RWPE1 (cell line): ENCODE data around the gene FGF21.

Experiments used
- CTCF ChIA-PET: fragments of 350-600 bp; sonication (Branson Sonifier 250); formaldehyde crosslinking; extraction: SDS; loops from one replicate; lab custom pipeline; 2021; lab: Yijun Ruan, JAX
- POLR2A ChIA-PET: fragments of 400-600 bp; formaldehyde crosslinking; extraction: SDS; loops from one replicate; lab custom pipeline; 2020; ENCODE audit warnings: antibody characterized with exemption; ENCODE audit not compliant: low non-redundant PET; lab: Yijun Ruan, JAX
- DNase-seq: peaks from one replicate; pipeline ENCODE4 v3.0.0; 2012; ENCODE audit warnings: low spot score
- H3K27ac ChIP-seq: fragments of 450-650 bp; 2 replicates; pipeline ENCODE4 v1.5.1; 2017
- TF ChIP-seq, protein P1 (sequence below): fragments of 450-650 bp; conservative IDR thresholded peaks from 2 replicates; pipeline ENCODE4 v1.5.1; 2017; ENCODE audit warnings: low read depth, mild to moderate bottlenecking

FGF21 gene

GRCh38 chr19:48720251-48720612 lies 35.1 kb upstream of the FGF21 start:
- ChIA-PET POLR2A (interaction anchor here (0.7 kb wide), 1 partner anchor 74 kb away, joined by 3 read pairs; the partner anchor contains the start of gene CA11), CTCF (interaction anchor here (1.4 kb wide), 1 partner anchor 19 kb away, joined by 7 read pairs; no protein-coding TSS in a partner anchor)
- DNase-seq = no peak
- TF ChIP-seq, protein P1, sequence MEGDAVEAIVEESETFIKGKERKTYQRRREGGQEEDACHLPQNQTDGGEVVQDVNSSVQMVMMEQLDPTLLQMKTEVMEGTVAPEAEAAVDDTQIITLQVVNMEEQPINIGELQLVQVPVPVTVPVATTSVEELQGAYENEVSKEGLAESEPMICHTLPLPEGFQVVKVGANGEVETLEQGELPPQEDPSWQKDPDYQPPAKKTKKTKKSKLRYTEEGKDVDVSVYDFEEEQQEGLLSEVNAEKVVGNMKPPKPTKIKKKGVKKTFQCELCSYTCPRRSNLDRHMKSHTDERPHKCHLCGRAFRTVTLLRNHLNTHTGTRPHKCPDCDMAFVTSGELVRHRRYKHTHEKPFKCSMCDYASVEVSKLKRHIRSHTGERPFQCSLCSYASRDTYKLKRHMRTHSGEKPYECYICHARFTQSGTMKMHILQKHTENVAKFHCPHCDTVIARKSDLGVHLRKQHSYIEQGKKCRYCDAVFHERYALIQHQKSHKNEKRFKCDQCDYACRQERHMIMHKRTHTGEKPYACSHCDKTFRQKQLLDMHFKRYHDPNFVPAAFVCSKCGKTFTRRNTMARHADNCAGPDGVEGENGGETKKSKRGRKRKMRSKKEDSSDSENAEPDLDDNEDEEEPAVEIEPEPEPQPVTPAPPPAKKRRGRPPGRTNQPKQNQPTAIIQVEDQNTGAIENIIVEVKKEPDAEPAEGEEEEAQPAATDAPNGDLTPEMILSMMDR = no peak
- peak overlapping the region; percentile 91 for H3K27ac ChIP-seq

- TF ChIP-seq, protein P1 = no peak
- CTCF ChIA-PET = interaction anchor here (0.6 to 1.4 kb wide), 2 partner anchors 18 to 115 kb away, joined by 4 to 7 read pairs; partner anchors contain the start of gene HSD17B14
- DNase-seq = peak; percentile 95
- H3K27ac ChIP-seq = peak overlapping the region; percentile 91
- POLR2A ChIA-PET = interaction anchor here (0.7 kb wide), 1 partner anchor 75 kb away, joined by 3 read pairs; the partner anchor contains the start of gene CA11
Observed at GRCh38 chr19:48720613-48721296, 34.6 kb upstream of the FGF21 start.

- CTCF ChIA-PET = no interaction called here
- DNase-seq = no peak
- H3K27ac ChIP-seq = no peak overlapping the region
- POLR2A ChIA-PET = no interaction called here
- TF ChIP-seq, protein P1 = no peak
Observed at GRCh38 chr19:48722196-48722708, 33.1 kb upstream of the FGF21 start.

DNA sequence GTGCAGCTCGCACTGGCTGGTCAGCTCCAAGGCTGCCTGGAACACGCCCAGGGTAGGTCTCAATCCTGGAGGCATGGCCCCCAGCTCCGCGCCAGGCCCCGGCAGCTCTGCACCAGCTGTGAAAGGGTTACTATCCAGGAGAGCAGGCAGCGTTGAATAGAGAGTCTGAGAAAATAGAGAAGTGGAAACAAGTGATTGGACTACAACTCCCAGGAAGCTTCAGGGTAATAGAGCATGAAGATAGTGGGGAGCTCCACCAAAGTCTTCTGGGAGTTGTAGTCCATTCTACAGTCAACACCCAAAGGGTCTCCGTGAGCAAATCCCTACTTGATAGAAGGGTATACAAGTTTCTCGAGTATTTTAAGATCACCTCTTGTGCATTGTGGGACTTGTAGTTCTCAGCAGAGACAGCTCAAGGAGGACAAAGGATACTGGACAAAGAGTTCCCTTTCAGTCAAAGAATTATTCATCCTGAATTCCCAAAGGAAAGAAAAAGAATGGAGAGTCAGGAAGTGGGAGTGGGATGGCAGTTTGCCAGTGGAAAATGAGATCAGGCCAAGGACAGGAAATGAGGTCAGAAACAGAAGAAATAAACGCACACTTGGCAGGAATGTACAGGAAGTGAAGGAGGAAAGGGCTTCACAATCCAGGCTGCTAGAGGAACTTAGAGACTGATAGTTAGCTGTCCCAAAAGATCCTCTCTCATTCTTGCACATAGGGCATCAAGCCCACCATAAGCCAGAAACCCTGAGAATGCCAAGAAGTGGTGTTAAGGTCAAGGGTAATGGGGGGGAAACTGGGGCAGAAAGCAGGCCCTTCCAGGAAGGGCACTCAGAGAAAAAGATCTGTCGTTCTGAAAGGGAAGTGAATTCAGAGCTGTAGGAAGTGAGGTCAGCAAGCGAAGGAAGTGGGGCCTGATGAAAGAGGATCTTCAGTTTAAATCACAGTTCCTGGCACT lies 30.2 kb upstream of the FGF21 start:
- DNase-seq = peak; percentile 57
- peak overlapping the region; percentile 67 for H3K27ac ChIP-seq
- TF ChIP-seq, protein P1 = no peak
- CTCF ChIA-PET = interaction anchor here (0.5 to 0.6 kb wide), 3 partner anchors 19 to 329 kb away, joined by 3 to 5 read pairs (median 4); no protein-coding TSS in a partner anchor
- POLR2A ChIA-PET = no interaction called here

DNA sequence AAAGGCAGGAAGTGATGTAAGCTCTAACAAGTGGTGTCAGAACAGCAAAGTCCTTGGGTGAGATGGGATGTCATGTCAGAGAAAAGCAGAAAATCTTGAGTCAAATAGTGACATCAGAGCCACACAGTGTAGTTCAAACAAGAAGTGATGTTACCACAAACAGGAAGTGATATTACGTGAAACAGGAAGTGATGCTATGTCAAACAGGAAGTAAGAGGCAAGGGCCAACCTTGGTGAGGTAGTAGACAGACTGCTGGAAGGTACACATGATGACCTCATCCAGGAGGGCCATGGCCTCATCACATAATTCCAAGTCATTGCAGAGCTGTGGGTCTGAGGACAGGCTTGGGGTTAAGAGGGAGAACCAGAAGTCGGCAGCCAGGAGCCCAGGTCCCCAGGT lies 28.8 kb upstream of the FGF21 start:
- TF ChIP-seq, protein P1 = no peak
- ChIA-PET CTCF (no interaction called here), POLR2A (no interaction called here)
- no peak for DNase-seq
- H3K27ac ChIP-seq = peak overlapping the region; percentile 48
